GM12801 (cell line): Measurements from ENCODE around the gene TRIM25.

ENCODE experiments used
- TF ChIP-seq, protein P1 (sequence below): IDR thresholded peaks from one replicate; pipeline ENCODE4 v1.5.1; 2011; ENCODE audit warnings: control low read depth; ENCODE audit not compliant: insufficient read length; ENCODE audit errors: extremely low read depth

TRIM25 gene

DNA sequence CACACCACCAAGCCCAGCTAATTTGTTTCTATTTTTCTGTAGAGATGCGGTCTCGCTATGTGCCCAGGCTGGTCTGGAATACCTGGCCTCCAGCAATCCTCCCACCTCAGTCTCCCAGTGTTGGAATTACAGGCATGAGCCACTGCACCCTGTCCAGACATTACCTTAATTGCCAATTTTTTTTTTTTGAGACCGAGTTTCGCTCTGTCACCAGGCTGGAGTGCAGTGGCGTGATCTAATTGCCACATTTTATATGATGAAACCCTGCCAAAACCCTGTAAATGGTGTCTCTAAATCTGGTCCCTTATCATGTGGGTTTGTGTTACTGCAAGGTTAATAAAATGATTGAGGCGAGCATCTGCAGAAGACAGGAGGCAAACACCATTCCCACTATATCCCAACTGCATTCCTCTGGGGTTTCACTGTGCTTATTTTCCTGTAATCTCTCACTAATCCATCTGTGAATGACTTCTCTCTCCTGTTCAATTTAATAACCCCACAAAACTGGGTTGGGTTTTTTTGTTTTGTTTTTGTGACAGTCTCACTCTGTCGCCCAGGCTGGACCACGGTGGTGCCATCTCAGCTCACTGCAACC is 19.4 kb upstream of the TRIM25 start:
- TF ChIP-seq, protein P1, sequence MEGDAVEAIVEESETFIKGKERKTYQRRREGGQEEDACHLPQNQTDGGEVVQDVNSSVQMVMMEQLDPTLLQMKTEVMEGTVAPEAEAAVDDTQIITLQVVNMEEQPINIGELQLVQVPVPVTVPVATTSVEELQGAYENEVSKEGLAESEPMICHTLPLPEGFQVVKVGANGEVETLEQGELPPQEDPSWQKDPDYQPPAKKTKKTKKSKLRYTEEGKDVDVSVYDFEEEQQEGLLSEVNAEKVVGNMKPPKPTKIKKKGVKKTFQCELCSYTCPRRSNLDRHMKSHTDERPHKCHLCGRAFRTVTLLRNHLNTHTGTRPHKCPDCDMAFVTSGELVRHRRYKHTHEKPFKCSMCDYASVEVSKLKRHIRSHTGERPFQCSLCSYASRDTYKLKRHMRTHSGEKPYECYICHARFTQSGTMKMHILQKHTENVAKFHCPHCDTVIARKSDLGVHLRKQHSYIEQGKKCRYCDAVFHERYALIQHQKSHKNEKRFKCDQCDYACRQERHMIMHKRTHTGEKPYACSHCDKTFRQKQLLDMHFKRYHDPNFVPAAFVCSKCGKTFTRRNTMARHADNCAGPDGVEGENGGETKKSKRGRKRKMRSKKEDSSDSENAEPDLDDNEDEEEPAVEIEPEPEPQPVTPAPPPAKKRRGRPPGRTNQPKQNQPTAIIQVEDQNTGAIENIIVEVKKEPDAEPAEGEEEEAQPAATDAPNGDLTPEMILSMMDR = no peak

DNA sequence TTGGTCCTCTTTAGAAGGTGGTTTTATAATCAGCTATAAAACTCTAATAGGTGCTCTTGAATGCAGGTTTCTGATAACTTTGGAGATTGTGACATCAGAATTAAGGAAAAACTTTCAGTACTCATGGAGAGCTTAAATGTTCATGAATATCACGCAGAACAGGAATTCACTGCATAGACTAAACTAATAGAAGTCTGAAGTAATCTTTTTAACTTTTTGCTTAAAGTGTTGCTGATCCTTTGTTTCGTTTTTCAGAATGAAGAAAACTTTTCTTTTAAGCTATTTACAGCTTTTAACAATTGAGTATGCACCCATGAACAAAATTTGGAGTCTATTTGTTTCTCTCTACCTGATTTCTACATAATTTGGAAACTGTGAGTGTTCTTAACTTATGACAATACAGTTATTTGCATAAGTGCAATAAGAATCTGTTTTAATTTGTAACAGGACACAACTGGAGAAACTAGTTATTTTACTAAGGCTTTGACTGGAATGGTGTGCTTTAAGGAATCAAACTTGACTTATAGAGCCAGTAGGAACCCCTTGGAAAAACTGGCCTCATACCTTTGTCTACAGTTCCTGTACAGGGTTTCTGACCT is 17.0 kb upstream of the TRIM25 start:
- TF ChIP-seq, protein P1 = no peak

DNA sequence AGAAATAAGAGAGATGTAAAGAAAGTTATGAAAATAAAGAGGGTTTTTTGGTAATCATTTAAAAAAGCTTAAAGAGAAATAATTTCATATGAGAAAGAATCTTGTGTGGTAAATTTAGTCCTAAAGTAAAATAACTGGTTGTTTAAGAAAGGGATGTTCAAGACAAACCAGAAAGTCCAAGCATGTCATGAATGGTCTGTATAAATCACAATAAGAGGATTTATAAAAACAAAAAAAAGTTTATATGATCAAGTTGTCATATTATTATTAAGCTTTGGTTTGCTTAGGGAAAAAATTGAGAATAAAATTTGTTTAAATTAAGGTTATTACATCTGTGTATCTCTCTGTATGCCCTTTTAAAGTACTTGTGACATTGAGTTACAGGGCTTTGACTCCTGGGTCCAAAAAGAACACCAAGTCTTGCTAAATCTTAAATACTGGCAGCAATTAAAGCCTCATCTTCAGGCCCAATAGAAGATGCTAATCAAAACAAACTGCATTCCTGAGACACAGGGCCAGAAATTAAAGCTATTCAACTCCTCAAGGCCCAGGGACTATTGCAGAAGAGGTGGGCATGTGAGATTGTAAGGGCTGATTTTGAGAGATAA is 15.6 kb upstream of the TRIM25 start:
- TF ChIP-seq, protein P1 = no peak

DNA sequence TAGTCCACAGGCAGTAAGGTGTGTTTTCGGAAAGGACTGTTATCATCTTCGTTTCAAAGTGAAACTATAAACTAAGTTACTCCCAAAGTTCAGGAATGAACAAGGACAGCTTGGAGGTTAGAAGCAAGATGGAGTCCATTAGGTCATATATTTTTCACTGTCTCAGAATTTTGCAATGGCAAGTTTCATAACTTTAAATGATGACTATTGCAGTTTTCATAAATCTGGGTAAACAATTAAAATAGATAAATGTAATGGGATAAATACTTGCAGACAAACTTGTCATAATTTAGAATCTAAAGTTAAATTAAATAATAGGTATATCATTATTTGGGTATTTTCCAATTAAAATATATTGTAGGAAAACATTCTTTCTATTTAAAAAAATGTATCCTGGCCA is 14.7 kb upstream of the TRIM25 start:
- TF ChIP-seq, protein P1 = no peak

DNA sequence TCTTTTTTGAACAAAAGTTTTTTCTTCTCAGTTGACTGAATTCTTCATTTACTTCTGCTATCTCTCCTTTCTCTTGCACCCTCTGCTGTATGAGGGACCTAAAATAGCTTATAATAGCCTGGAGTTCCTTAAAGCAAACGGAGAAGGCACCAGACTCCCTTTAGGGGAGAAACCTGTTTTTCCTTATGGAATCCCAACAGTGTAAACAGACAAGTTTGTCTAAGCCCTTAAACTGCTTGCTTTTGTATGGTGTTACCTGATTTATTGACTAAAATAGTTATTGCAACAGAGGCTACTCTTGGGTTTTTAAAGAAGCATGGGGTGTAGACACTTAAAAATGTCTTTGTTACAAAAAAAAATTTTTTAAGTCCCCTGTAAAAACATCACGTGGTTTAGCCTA is 12.9 kb upstream of the TRIM25 start:
- TF ChIP-seq, protein P1 = no peak

DNA sequence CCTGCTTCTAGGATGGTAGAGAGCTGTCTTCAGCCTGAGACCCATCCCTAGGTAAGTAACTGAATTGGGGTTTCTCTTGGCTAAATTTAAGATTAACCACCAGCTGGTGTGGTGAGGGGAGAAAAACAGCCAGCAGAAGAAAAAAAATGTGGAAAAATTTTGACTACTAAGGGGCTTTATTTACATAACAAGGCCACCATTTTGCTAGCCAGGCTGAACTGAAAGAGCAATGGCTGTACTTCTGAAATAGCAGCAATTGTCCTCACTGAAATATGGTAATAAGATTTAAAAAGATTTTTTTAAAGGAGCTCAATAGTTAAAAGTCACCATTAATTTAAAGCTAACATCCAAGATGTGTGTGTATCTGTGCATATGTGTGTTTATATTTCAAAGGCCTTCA is 12.4 kb upstream of the TRIM25 start:
- TF ChIP-seq, protein P1 = no peak

DNA sequence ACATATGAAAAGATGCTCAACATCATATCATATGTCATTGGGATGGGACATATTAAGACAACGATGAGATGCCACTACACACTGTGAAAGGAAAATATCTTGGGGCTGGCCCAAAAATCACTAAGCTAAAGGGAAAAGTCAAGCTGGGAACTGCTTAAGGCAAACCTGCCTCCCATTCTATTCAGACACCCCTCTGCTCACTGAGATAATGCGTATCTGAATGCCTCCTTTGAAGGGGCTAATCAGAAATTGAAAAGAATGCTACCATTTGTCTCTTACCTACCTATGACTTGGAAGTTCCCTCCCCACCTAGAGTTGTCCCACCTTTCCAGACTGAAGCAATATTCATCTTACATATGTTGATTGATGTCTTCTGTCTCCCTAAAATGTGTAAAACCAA is 11.2 kb upstream of the TRIM25 start:
- TF ChIP-seq, protein P1 = no peak
